ENCODE measurements around the gene NEUROD4.
"Not testable (repeated sequence)": the region's sequence is repeated elsewhere in the genome, so short reads cannot be mapped to it uniquely, and the experiment has no call there.

Gene NEUROD4, protein sequence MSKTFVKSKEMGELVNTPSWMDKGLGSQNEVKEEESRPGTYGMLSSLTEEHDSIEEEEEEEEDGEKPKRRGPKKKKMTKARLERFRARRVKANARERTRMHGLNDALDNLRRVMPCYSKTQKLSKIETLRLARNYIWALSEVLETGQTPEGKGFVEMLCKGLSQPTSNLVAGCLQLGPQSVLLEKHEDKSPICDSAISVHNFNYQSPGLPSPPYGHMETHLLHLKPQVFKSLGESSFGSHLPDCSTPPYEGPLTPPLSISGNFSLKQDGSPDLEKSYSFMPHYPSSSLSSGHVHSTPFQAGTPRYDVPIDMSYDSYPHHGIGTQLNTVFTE

DNA sequence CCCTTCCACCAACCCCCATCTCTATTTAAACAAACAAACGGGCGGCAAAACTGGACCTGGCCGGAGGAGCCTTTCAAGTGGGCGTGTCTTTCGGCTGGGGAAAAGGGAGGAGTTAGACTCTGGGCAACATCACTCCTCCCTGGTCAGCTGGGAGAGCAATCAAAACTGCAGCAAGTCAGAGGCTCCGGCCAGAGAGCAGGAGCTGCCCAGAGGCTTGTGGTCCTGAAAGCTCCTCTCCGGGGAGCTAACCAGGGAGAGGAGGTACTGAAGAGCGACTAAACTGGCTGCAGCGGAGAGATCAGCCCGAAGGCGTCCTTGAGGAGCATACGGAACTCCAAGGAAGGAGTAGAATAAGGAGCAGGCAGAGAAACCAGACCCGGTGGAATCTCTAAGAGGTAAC is at the start of gene NEUROD4:
Gene NEUROD4 (plus strand): TSS at position 191 of the 400 bp plus-strand sequence. CDS start 6,466 bp downstream, outside the sequence.
- peak; percentile 36 for DNase-seq (ENCODE audit: low spot score)

DNA sequence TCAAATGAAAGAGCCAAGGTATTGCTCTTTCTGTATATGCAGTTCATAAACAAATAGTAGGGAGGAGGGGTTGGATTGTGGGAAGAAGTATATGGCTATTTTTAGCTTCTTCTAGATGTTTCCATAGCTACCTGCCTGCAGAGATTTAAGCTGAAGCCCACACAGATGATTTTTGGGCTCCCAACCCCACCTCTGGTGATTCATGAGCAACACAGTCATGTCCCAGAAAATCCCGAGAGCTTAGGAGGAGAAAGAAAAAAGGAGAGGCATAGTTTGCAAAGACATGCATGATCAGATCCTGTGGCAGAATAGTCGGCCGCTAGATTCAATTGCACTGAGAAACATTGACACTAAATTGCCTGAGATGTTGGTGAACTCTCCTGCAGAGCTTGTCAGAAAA is 49.0 kb upstream of the NEUROD4 start:
- DNase-seq (ENCODE audit: low spot score): no peak

DNA sequence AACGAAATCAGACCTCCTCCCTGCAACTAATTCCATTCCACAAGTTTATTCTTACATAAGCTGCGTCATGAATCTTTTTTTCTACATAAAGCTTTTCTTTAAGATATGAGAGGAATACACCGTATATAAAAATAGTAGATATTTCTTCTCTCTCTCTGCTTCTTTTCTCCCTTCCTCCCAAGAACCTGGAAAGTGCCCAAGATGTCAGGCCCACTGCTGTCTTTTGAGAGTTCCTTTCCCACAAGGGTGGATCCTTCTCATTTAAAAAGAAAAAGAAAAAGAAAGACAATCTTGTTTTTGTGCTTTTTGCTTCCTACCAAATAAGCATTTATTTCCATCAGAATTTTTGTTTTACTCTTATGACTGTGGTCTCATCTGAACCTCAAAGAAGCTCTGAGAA is 46.2 kb upstream of the NEUROD4 start:
- DNase-seq (ENCODE audit: low spot score): no peak

DNA sequence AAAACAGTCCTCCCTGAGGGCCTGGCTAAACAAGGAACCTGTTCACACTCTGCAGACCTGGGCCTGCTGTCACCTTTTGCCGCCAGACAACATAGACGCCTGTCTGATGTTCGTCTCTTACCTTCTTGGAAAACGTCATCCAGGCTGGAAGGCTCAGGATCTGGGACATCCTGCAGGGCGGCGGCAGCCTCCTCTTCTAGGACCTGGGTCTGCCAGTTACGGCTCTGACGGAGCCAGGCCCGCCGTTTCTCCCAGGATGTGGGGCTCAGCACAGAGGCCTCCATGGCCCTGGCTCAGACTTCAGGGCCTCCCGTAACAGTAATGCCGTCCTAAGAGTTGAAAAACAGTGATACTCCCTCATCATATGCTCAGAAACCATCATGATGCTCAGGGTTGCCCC is 45.5 kb upstream of the NEUROD4 start:
- DNase-seq (ENCODE audit: low spot score): no peak

DNA sequence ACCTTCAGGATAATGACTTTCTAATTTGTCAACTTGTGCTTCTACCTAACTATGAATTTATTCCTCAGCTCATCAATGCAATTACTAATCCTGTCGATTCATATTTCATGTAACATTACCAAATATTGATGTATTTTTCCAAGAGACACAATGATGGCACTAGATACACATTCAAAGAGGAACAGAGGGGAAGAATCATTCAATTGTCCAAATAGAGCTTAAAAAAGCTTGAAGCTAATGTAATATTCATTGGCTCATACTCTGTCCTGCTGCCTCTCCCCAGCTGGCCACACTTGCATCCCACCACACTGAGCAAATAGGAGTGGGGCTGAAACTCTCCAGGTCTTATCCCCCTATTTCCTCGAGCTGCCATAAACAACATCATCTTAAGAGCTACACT is 44.5 kb upstream of the NEUROD4 start:
- DNase-seq (ENCODE audit: low spot score): peak; percentile 80

DNA sequence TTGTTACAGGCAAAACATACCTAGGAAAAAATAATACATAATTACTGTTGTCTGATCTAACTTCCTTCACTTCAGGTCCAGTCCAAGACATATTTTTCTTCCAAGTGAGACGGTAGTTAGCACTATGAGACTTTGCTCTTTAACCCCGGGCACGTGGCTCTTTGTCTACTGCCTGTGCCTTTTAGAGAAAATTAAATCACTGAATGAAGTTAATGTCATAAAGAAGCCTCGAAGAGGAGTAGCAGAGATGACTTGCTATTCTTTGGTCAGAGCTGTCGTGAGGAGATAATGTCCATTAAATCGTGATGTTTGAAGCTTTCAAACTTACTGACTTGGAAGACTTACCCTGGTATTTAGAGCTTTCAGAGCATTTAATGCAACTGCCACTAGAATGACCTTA is 43.9 kb upstream of the NEUROD4 start:
- DNase-seq (ENCODE audit: low spot score): peak; percentile 12

DNA sequence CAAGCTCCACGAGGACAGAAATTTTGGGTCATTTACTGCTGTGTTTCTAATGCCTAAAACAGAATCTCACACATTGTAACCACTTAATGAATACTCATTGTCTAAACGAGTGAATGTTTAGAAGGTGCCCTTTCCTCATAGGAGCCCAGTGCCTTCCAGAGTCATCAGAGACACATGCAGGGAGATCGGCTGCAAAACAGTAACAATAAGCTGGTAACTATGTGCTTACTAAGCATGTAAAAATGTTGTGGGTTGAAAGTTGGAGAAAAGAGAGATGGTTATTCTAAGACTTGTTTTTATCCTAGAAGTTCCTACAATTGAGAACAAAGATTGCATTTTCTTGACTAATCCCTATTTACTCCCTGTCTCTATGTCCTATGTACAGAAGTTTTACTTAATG is 42.6 kb upstream of the NEUROD4 start:
- DNase-seq (ENCODE audit: low spot score): no peak

DNA sequence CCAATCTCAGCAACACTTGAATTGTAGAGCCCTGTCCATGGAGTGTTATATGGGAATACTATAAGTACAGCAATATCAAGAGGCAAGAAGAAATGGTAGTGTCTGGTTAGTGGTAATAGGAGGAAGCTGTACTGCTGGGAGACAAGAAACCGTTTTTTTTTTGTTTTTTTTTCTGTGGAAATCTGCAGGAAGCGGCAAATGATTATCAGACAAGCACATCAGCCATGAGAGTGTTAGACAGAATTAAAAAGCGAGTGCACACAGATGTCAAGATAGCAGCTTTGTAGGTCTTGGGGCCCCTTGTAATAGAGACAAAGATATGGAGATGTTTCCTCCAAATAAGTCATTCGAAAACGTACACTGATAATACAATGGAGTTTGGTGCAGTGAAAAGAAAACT is 41.9 kb upstream of the NEUROD4 start:
- no peak for DNase-seq (ENCODE audit: low spot score)

DNA sequence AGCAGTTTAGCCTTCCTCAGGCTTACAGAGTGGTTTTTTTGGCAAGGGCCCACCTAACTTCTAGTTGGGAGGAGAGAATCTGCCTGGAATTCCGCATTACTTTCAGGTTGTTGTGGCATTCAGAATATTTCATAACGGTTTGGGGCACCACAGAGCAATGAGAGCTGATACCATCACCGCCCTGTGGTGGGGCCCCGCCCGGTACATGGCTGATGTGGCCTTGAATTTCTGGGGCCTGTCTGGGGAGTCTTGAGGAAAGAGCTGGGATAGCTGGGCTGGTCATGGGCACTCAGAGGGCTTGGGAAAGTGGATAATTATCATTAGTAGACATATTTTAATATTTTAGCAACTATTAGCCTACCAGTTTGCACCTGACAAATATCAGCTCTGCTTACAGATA is 39.4 kb upstream of the NEUROD4 start:
- no peak for DNase-seq (ENCODE audit: low spot score)

DNA sequence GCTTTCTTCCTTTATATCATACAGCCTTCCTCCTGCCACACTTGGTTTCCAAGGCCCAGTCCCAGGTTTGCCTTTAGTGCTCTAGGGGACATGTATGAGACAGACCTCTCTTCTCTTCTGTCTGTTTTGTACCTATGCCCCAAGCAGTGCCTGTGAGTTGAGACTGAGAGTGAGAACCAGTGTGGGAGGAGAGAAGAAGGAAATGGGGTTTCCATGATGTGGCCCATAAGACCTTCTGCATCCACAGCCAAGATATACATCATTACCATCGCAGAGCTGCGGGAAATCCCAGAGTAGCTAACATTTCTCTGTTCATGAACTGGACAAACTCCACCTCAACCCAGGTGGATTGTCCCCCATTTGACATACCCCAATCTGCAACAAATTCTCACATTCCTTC is 38.0 kb upstream of the NEUROD4 start:
- DNase-seq (ENCODE audit: low spot score): no peak

DNA sequence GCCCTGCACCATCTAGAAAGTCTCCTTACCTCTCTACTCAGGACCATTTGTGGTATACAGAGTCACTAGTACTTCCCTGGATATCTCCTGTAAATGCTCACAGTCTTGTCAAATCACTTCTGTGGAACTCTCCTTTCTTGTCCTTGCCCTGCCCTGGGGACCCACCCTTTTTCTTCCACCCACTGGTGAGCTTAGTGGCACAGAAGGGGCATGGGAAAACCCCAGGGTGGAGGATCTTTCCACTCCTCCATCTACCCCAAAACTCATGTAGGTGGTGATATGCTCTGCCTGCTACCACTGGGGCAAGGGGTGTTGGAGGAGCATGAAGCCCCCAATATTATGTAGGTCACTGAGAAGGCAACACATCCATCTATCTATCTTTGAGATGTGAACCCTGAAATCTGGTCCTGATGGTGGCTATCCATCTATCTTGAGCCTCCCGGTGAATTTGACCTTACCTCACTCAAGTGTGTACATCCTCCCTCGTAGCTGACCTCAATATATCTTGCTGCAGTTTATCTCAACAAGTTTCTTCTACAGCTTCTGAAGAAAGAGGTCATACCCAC is 36.2 kb upstream of the NEUROD4 start:
- no peak for DNase-seq (ENCODE audit: low spot score)

DNA sequence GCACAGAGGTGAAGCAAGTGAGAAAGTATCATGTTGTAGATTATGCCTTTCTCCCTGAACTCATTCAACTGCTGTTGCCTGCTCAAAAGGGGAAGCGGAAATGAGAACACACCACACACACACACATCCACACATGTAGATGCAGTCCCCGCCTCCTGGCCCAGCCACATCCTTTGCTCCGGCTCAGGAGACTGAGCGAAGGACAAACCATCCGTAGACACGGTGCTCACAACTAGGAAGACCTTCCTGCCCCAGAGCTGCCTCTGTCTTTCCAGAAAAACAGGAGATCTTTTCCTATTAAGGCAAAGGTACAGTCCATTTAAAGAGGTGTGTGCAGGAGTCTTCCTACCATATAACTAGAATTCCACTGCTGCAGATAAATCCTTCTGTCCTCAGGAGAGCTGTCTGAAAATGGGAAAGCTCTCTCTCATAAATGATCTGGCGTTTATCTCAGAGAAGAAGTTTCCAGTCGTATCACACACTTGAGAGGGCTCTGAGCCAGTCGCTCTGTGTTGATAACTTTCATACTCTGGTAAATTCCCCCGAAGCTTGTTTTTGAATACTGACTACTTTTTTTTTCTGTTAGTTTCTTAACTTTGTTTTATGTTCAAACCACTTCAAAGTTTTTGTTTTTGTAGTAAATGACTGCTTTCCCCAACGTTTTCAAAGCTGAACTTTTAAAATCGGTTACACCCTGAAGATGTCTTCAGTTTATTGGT is 35.0 kb upstream of the NEUROD4 start, which contains the start of gene TESPA1:
Gene TESPA1 (minus strand): TSS at position 105 of the 719 bp plus-strand sequence. CDS start 10,200 bp downstream, outside the sequence.
- peak; percentile 26 for DNase-seq (ENCODE audit: low spot score)

DNA sequence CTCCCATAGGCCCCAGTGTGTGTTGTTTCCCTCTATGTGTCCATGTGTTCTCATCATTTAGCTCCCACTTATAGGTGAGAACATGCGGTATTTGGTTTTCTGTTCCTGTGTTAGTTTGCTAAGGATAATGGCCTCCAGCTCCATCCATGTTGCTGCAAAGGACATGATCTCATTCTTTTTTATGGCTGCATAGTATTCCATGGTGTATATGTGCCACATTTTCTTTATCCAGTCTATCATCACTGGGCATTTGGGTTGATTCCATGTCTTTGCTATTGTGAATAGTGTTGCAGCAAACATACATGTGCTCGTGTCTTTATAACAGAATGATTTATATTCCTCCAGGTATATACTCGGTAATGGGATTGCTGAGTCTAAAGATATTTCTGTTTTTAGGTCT is 33.0 kb upstream of the NEUROD4 start:
- DNase-seq (ENCODE audit: low spot score): not testable (repeated sequence)

DNA sequence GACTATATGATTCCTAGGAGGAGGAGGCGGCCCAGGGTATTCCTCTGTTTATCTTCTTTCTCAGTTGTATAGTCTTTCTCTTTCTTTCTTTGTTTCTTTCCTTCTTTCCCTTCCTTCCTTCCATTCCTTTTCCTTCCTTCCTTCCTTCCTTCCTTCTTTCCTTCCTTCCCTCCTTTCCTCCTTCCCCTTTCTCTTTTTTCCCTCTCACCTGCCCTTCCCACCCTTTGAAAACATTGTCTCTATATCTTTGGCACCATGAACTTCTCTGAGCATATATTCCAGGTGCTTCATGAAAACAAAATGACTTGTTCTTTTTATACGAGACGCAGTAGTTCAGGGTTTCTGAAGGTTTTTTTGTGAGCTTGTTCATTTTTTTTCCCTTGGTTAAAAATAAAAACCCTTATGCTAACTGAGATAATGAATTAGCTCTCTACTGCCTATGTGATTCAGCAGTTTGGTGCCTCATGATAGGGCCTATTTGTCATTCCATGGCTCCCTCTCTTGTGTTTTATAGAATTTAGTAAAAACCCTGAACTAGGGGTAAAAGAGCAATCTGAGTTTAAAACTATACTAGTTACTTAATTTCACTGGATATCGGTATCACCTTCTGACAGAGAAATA is 32.1 kb upstream of the NEUROD4 start:
- no peak for DNase-seq (ENCODE audit: low spot score)

DNA sequence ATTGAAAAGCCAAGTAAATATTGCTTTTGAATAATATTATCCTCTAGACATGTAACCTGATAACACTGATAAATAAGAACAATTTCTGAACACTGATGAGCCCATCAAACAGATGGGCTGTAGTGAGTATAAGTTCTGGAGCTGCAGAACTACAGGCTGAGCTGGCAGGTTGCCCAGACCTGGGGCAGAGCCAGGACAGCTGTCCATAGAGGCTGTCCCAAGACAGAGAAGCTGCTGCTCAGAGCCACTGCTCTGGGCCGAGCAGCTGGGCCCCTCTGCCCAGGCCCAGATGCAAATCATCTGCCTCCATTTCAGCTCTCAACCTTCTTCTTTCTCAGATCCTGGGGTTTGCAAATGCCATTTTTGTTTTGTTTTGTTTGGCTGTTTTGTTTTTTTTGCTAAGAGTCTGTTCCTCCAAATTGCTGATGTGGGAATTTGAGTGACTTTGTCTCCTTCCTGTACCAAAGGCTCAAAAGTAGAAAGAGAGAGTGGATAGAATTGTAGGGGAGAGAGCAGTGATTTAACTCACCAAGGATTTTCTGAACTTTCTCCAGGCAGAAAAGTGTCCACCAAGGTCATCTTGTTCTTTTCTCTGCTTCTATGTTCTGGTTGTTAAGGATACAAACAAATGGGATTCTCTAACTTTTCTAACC is 31.2 kb upstream of the NEUROD4 start:
- peak; percentile 96 for DNase-seq (ENCODE audit: low spot score)

DNA sequence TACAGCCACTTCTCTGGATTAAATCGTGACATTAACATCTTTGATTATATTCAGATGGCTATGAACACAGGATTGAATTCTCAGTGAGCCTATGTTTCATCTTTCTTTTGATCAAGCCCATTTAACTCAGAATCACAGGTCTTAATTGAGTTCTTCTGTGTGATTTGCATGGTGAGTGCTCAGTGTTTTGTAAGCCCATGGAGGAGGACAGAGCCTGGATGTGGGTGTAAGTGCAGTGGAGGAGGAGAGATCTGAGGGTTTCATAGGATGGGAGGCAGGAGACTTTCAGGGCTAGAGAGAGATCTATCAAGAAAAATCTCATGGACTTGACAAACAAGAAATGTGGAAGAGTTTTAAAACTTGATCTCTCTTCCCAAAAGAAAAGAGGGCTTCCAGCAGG is 29.9 kb upstream of the NEUROD4 start:
- DNase-seq (ENCODE audit: low spot score): no peak

DNA sequence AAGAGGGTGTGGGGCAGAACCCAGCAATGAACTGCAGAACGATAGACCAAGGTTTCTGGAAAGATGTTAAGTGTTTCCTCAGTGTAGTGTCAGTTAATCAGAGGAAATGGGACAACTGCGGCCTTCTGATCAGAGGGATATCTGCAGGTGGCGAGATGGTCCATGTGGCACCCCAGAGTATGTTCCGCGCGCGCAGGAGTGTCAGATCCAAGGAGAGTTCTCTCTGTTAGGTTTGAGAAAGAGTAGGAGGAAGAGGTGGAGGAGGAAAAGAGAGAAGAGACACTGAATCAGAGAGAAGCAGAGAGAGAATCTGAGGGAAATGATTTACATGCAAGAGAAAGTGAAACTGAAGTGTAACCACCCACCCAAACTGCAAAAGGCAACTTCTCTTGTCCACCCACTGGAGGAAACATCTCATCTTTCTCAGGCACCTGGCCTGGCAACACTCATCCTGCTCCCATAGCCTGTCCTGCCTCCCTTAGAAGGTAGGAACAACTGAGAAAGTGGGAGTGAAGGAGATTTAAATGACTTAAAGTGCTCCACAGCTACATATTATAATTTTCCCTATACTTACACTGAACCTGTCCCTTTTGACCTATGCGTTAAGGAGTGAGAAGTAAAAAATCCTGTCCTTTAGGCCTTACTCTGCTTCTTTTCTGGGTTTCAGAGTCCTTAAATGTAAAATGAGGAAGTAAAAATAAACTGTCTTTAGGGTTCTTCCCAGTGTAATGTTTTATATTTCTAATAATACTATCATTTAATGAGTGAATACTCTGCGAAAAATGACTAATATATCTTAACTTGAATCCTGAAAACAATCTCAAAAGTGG is 28.4 kb upstream of the NEUROD4 start:
- DNase-seq (ENCODE audit: low spot score): no peak

DNA sequence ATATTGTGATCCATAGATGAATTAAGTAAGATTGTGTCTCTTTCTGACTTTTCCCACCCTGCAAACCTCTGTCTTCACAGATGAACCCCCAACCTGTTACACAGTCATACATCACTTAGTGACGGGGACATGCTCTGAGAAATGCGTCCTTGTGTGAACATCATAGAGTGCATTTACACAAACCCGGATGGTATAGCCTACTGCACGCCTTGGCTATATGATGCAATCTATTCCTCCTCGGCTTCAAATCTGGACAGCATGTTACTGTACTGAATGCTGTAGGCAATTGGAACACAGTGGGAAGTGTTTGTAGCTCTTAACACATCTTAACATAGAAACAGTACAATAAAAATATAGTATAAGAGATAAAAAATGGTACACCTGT is 27.8 kb upstream of the NEUROD4 start:
- no peak for DNase-seq (ENCODE audit: low spot score)

DNA sequence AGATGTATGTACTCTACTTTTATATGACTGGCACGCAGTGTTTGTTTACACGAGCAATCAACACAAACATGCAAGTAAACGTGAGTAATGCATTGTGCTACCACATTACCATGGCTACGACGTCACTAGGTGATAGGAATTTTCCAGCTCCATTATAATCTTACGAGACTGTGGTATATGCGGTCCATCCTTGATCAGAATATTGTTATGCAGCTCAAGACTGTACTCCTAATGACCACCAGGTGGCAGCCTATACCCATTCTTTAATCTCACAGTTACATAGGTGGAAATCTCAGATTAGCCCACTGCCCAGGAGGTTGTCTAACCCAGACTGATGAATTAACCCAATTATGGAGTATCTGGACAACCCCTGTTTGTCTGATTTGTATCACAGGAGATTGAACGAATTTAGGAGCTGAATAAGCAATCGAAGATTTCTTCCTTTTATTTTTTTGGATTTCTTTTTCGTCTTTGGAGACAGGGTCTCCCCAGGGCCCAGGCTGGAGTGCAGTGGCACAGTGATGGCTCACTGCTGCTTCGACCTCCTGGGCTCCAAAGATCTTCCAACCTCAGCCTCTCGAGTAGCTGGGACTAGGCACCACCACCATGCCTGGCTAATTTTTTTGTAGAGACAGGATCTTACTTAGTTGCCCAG is 26.5 kb upstream of the NEUROD4 start:
- peak; percentile 78 for DNase-seq (ENCODE audit: low spot score)

DNA sequence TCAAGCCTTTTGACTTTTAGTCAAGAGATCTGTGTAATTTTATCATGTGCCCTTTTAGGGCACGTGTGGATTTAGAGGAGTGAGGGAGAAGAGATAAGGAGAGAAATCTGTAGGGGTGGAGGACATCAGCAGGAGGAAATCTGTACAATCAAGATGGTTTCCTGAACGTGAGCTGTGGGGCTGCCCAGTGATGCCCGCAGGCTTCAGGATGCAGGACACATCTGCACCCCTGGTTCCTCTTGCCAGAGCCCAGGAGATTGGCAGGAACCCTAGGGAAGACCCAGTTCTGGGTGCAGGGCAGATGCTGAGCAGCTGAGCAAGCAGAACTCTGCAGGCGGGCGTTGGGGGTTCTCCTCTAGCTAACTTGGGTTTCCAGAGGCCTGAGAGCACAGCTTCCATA is 23.6 kb upstream of the NEUROD4 start:
- no peak for DNase-seq (ENCODE audit: low spot score)
